HL-60 (cell line): ENCODE measurements around the gene TBX18.

ENCODE experiments used
- DNase-seq, 2 experiments: peaks; one replicate each; pipeline ENCODE4 v3.0.0-alpha.2; 2010 to 2020; ENCODE audit warnings: low read depth in 1 of 2, low spot score in 1 of 2
- H3K27ac ChIP-seq: fragments of 250-450 bp; sonication (Bioruptor Pico); replicated peaks from 2 replicates; pipeline ENCODE4 v1.5.1; 2020; ENCODE audit warnings: mild to moderate bottlenecking, moderate library complexity
- H3K27me3 ChIP-seq: fragments of 250-450 bp; sonication (Bioruptor Pico); 2 replicates; pipeline ENCODE4 v1.5.1; 2021; ENCODE audit warnings: mild to moderate bottlenecking, moderate library complexity; ENCODE audit not compliant: insufficient read depth, poor library complexity, severe bottlenecking
- H3K4me3 ChIP-seq: replicated peaks from 2 replicates; pipeline ENCODE4 v1.5.1; 2011; ENCODE audit warnings: mild to moderate bottlenecking, control low read depth, low read length; ENCODE audit not compliant: insufficient read depth
- GABPA ChIP-seq: IDR thresholded peaks from 2 replicates; pipeline ENCODE4 v1.6.1; 2012; ENCODE audit warnings: low read depth
- POLR2AphosphoS5 ChIP-seq: IDR thresholded peaks from 2 replicates; pipeline ENCODE4 v1.6.1; 2012; ENCODE audit warnings: low read depth
- SPI1 ChIP-seq: IDR thresholded peaks from 2 replicates; pipeline ENCODE4 v1.6.1; 2012; ENCODE audit warnings: low read depth, mild to moderate bottlenecking, borderline replicate concordance
- TF ChIP-seq, protein P1 (sequence below): IDR thresholded peaks from 2 replicates; pipeline ENCODE4 v1.6.1; 2012; ENCODE audit warnings: low read depth; ENCODE audit not compliant: insufficient replicate concordance
- TF ChIP-seq, protein P2 (sequence below): IDR thresholded peaks from one replicate; pipeline ENCODE4 v1.5.1; 2011; ENCODE audit warnings: low read length, control low read depth, inconsistent platforms; ENCODE audit not compliant: insufficient read depth

Gene TBX18

DNA sequence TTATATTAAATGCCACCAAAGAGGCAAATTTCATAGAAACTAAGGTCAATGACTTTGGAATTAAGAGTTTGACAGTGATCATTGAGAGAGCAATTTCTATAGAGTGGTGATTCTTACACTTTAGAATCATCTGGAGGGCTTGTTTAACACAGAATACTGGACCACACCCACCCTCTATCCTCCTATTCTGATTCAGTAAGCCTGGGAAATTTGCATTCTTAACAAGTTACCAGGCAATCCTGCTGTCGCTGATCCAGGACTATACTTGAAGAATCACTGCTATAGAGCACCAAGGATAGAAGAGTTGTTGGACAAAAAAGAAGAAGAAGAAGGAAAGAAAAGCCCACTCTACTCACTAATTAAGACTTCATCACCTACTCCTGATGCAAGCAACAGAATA lies 21.3 kb upstream of the TBX18 start:
- peaks cover 3% of the 10 kb centered on the region for H3K27me3 ChIP-seq
- H3K4me3 ChIP-seq = no peak overlapping the region
- no peak for TF ChIP-seq GABPA
- no peak for TF ChIP-seq POLR2AphosphoS5
- TF ChIP-seq, protein P1, sequence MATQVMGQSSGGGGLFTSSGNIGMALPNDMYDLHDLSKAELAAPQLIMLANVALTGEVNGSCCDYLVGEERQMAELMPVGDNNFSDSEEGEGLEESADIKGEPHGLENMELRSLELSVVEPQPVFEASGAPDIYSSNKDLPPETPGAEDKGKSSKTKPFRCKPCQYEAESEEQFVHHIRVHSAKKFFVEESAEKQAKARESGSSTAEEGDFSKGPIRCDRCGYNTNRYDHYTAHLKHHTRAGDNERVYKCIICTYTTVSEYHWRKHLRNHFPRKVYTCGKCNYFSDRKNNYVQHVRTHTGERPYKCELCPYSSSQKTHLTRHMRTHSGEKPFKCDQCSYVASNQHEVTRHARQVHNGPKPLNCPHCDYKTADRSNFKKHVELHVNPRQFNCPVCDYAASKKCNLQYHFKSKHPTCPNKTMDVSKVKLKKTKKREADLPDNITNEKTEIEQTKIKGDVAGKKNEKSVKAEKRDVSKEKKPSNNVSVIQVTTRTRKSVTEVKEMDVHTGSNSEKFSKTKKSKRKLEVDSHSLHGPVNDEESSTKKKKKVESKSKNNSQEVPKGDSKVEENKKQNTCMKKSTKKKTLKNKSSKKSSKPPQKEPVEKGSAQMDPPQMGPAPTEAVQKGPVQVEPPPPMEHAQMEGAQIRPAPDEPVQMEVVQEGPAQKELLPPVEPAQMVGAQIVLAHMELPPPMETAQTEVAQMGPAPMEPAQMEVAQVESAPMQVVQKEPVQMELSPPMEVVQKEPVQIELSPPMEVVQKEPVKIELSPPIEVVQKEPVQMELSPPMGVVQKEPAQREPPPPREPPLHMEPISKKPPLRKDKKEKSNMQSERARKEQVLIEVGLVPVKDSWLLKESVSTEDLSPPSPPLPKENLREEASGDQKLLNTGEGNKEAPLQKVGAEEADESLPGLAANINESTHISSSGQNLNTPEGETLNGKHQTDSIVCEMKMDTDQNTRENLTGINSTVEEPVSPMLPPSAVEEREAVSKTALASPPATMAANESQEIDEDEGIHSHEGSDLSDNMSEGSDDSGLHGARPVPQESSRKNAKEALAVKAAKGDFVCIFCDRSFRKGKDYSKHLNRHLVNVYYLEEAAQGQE = no peak
- TF ChIP-seq, protein P2, sequence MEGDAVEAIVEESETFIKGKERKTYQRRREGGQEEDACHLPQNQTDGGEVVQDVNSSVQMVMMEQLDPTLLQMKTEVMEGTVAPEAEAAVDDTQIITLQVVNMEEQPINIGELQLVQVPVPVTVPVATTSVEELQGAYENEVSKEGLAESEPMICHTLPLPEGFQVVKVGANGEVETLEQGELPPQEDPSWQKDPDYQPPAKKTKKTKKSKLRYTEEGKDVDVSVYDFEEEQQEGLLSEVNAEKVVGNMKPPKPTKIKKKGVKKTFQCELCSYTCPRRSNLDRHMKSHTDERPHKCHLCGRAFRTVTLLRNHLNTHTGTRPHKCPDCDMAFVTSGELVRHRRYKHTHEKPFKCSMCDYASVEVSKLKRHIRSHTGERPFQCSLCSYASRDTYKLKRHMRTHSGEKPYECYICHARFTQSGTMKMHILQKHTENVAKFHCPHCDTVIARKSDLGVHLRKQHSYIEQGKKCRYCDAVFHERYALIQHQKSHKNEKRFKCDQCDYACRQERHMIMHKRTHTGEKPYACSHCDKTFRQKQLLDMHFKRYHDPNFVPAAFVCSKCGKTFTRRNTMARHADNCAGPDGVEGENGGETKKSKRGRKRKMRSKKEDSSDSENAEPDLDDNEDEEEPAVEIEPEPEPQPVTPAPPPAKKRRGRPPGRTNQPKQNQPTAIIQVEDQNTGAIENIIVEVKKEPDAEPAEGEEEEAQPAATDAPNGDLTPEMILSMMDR = no peak
- no peak for TF ChIP-seq SPI1
- no peak for DNase-seq
- H3K27ac ChIP-seq = no peak overlapping the region

DNA sequence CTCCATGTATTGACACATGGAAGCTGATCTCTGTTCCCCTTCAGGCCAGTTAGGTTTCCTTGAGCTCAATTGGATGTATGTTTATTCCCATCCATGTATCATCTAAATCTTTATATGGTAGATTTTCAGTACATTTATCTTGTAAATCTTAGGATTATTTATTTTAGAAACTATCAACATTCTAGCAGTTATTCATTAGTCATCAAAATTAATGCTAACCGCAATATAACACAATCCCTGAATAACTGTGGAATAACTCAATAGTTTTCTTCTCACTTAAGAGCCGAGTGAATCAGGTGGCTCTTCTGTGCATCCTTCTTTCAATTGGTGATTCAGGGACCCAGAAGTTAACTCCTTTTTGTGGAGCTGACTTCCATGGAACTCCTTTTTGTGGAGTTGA lies 15.5 kb upstream of the TBX18 start:
- Histone ChIP-seq H3K27ac (no peak overlapping the region), H3K27me3 (peaks cover 20% of the 10 kb centered on the region), H3K4me3 (no peak overlapping the region)
- no peak for DNase-seq
- TF ChIP-seq, protein P2 = no peak
- TF ChIP-seq, protein P1 = no peak
- TF ChIP-seq POLR2AphosphoS5 (no peak), SPI1 (no peak), GABPA (no peak)

DNA sequence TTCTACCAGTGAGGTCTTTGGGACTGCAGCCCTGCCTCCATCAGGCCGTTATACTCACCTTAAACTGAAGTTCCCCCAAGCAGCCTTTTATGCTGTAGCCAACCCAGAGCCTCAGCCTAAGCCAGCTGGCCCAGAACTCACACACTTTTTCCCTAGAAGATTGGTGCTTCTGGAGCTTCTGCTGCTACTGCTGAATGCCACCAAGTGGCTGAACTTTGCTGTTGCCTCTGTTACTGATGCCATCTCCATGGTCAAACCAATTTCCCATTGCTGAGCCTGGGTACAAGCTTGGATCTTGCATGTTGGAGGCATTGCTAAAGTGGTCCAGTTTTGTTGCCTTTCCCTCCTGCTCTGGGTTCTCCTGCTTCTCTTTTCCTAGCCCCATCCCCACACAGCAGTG lies 15.0 kb upstream of the TBX18 start:
- Histone ChIP-seq H3K27ac (no peak overlapping the region), H3K4me3 (no peak overlapping the region), H3K27me3 (peaks cover 22% of the 10 kb centered on the region)
- no peak for TF ChIP-seq POLR2AphosphoS5
- TF ChIP-seq, protein P2 = no peak
- no peak for TF ChIP-seq GABPA
- TF ChIP-seq, protein P1 = no peak
- TF ChIP-seq SPI1 = no peak
- DNase-seq = no peak
